GM21825 (cell line): ENCODE results near the gene WNT10A.

ENCODE experiments used
- ATAC-seq: cut with Tn5 transposase; IDR thresholded peaks from one replicate; pipeline ENCODE4 v1.9.1; 2021; ENCODE audit warnings: mild to moderate bottlenecking, moderate library complexity; ENCODE audit not compliant: unreplicated experiment

The WNT10A gene

DNA sequence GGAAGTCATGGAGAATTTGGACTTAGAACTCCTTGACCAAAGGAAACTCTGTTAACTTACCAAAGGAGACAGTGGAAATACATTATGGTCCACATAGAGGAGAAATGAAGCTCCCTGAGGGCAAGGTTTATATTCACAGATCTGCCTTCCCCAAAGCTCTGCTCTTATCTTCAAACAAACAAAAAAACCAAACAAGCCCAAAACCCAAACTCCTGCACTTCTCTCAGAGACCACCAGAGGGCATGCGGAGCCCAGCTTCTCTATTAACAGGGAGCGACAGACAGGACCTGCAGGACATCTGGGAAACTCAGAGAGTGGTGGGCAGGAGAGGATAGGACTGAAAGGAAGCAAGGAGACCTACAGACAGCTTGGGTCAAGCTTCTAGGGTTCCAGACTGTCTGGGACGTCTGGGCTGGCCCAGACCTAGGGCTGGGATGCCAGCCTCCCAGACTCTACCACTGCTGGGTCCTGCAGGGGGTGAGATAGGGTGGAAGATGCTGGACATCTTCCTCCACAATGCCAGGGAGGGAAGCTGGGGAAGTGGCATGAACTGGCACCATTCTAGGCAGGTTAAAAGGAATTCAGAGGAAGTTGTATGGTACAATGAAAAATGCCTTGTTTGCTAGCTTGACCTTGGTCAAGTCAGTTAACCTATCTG lies 4.0 kb upstream of the WNT10A start:
- ATAC-seq, result no peak

DNA sequence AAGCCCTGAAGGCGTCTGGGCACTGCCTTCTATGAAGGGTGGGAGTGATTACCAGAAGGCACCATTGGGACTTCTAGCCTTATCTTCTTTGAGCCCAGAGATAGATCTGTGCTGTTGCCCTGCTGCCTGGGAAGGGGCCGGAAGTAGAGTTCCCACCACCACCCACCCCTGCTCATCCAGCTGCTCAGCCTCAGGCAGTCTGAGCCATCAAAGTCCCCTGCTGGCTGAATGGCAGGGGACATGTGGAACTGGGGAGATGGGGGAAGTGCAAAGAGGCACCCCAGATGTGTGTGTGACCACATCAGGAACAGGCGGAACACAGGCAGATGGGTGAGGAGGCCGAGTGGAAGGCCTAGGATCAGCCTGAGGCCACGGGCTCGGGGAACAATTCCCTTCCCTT lies 3.3 kb upstream of the WNT10A start:
- ATAC-seq, result no peak

DNA sequence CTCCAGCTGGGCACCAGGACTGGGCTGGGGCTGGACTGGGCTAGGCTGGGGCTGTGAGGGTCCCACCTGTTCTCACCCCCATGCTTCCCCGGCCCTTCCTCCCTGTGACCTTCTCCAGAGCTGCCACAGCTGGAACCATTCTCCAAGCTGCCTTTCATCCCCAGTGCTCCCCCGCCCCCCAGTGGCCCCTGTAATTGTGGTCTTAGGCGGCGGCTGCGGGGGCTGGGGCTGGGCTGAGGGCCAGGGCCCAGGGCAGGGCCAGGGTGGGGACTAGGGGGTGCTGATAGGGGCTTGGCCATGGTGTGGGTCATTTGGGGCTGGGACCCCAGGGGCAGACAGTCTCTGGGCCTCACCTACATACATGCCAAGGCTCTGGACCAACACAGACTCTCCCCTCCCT lies 2.8 kb upstream of the WNT10A start:
- ATAC-seq, result no peak

DNA sequence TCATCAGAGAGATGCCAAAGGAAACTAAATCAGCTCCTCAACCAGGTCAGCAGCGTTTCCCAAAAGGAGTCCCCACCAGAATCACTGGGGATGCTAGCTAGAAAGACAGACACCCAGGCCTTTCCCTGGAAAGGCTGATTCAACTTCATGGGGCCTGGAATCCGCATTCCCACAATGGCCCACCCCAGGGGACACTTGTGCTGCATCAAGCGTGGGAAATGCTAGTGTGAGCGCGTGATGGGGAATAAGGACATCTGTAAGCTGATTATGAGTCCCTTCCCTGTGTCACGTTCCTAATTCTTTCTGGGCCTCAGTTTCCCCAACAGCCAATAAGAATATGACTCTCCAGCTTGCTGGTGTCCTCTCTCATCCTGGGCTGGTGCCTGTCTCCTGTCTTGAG lies 2.2 kb upstream of the WNT10A start:
- no peak for ATAC-seq

DNA sequence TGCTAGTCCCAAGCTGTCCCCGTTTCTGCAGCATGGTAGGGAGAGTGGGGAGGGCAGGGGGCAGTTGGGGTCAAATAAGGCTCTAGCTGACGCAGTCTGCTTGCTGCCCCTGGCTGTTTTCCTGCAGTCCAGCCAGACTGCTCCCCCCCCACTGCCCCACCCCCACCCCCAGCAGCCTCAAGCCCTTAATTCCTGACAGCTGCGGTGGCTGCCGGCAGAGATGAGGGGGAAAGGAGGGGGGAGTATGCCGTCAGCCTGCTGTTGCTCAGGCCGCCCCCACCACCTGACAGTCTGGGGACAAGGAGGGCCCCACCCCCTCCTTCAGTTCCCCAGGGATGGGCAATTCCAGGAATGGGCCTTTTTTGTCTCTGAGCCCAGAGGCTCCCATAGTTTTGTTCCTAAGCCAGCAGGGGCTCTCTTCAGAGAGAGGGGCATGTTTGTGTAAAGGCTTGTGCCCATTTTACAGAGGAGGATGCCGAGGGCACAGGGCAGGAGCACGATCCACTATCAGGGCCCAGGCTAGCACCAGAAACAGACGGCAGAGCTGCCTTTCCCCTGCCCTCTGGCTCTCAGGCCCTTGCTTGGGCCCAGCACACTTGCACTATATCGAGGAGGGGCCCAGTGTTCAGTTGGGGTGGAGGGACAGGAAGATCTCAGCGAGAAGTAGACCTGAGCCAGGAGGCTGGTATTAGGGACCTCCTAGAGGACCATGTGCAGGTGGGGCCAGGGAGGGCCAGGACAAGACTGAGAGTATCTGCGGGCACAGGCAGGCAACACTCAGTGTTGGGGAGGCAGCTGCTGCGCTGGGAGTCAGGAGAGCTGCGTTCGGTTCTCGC lies 1.5 kb upstream of the WNT10A start:
- ATAC-seq, result no peak

DNA sequence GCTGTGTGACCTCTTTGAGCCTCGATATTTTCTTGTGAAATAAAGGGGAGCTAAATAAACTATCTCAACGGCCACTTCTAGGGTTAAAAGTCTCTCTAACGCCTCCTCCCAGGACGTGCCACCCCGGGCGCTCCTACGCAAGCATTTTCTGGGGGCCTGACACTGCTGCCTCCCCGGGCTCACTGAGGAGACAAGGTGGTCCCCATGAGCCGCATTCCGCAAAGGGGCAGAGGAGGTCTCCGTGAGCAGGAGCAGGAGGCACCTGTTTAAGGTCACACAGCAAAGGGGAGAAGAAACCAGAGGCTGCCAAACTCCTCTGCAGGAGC lies 913 bp upstream of the WNT10A start:
- ATAC-seq, result no peak

DNA sequence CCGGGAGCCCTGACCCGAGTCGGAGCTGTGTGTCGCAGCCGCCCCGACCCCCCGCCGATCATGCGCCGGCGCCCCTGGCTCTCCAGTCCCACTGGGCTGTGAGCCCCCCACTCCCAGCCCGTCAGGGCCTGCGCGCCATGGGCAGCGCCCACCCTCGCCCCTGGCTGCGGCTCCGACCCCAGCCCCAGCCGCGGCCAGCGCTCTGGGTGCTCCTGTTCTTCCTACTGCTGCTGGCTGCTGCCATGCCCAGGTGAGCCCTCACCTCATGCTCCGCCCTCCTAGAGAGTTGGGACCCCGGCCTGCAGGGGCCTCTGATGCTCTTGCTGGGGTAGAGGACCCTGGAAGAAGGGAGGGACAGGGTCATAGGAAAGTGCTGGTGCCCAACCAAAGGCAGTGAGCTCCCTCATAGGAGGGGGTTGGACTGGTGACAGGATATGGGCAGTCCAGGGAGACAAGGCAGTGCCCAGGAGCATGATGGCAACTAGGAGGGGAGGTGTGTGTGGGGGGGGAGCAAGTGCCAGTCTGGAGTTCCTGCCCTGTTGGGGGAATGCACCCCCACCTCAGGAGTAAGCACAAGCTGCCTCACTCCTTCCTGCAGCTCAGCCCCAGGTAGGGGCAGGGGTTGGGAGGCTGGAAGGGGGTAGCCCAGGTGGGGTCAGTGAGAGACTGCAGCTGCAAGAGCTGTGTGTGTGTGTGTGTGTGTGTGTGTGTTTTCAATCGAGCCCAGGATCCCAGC lies 375 bp downstream of the WNT10A start:
- ATAC-seq, result no peak

DNA sequence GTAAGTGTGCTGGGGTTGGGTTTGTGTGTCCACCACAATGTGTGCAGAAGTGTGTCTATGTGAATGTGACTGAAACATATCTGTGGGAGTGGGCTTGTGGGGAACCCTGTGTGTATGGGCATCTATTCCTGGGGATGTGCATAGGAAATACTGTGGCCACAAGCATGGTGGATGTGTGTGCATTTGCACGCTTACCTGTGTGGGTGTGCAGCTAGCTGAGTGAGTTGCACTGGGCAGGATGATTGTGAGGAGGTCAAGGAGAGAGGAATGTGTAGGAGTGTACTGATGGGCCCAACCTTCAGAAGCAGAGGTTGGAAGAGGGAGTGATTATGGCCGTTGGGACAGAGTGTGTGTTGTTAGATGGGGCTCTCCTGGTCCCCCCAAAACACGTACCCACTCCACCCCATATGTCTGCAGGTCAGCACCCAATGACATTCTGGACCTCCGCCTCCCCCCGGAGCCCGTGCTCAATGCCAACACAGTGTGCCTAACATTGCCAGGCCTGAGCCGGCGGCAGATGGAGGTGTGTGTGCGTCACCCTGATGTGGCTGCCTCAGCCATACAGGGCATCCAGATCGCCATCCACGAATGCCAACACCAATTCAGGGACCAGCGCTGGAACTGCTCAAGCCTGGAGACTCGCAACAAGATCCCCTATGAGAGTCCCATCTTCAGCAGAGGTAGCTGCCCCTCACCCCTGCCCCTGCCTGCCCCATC lies 1.2 kb downstream of the WNT10A start:
- no peak for ATAC-seq

DNA sequence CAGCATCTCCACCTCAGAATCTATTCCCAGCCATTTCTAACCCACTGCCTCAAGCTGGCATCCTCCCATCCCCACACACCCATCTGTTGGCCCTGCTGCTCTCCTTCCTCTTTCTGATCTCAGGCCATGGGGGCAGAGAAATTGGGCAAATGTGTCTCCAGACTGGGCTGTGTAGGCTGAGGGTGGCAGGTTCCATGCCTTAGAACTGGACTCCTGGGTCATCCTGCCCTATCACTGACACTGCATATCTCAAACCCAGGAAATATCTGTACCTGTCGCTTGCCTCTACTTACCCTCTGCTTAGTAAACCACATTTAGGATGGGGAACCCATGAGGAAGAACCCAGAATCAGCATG lies 1.8 kb downstream of the WNT10A start:
- no peak for ATAC-seq

DNA sequence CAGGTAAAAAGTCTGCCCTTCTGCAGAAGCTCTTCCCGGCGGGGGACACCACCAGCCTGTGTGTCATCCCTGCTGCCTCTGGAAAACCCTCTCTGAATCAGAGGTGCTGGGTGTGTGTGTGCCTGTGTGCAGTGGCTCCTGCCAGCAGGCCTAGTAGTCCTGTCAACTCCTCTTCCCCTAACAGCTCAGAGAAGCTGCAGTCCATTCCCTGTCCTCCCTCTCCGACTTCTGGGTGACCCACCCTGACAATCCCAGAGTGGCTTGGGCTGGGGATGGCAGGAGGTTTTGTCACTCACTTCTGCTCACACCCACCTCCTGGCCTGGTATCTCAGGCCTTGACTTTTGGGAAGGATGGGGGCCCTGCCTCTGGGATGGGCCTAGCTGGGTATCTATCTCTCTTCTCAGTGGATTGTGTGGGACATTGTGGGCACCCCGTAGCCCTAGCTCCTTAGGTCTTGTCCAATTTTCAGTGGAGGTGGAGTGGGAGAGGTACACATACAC lies 2.3 kb downstream of the WNT10A start:
- ATAC-seq, result no peak

DNA sequence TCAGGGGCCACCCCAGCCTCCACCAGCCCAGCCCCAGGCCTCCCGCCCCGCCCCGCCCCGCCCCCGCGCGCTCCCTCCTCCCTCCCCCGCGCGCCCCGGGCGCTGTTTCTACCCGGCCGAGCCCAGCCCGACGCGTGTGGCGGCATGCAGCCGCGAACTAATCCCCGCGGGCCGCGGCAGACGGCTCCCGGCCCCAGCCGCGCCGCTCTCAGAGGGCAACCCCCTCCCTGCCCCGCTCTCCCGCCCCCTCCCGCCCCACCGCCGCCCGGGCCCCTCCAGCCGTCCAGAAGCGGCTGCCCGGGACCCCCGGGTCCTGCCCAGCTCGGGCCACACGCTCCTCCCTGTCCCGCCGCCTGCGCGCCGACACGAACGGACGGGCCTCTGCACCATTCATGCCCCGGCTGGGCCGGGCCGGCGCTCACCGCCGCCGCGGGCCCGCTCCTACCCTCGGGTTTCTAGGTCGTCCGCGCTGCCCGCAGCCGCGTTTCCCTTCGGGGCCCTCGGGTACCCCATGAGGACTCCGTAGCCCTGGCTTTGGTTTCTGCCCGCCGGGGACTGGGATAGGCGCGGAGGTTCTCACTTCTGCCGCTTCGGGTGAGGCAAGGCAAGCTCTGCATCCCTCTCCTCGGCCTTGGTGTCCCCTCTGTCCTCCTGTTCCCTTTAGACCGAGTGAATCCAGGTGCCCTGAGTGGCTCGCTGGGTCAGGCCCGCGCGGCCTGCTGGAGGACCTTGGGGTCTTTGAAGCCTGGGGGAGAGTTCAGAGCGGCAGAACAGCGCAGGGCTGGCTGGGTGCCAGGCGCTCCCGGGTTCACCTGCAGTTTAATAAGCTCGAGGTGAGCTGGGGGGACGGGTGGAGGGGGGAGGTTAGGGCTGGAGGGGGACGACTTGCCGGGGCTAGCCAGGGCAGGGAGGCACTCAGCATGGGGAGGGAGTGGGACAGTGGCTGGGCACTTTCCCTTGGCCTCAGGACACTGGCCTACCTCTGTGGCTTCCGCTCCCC lies 3.1 kb downstream of the WNT10A start:
- no peak for ATAC-seq

DNA sequence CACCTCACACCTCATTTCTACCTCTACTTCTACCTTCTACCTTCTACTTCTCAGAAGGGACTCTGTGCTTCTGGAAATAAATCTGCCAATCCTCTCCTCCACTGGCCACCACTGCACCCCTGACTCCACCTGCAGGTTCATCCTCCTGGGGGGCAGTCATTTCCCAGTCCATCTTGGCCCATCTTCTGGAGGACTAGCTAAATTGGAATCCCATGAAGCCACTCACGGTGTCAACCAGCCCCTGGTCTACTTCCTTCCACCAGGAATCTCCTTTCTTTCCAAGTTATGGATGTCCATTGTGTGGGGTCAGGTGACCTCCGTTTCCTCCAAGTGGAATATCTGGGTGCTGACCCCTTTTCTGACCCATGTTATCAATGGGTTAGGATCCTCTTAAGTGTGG lies 3.9 kb downstream of the WNT10A start:
- no peak for ATAC-seq

DNA sequence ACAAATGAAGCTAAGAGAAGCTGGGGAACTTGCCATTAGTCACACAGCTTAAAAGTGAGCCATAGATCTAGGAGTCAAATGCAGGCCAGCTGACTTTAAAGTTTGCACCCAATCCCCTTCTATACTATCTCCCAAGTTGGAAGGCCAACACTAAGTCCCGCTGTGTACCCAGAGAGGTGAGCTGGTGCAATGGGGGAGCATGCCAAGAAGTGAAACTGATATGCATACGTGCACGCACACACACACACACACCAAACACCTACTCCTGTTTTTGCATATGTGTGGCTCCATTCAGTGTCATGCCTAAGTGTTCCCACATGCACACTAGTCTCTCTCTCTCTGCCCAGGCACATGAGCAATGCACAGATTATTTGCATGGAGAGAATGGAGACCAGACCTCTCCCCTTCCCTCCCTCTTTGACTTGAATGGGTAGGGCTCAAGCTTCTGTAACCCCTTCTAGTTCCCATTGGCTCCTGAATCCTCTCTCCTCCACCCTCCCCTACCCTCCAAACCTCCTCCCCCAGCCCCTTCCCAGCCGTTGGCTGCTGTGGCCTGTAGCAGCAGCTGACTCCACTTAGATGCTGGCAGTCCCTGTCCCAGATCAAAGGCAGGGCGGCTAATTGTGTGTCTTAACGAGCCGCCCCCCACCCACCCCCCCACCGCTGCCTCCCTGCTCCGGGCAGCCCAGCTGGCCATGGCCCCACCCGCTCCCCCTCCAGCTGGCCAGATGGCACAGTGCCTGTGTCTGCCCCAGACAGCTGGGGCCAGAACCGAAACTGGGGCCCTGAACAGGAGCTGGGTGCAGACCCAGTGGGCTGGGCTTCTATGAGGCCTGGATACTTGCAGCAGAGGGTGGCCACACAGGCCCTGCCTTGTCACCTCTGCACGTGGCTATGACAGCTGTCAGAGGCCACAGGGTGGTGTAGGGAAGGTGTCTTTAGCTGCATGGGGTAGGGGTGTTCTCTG lies 5.6 kb downstream of the WNT10A start:
- ATAC-seq, result peak; percentile 62

DNA sequence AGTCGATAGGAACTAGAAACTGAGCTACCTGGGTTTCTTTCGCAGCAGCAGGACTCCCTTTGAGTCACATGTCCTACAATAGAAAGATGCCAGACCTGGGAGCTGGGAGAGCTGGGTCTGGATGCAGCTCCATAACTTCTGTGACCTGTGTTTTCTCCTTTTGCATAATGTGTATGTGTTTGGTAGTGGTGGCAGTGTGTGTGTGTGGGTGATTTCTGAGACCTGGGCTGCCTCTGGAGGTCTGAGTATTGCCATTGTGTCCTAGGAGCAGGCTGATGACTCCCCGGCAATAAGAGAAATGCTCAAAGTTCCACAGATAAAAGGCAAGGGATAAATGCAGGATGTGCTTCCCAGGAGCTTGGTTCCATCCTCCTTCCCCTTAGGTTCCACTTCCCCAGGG lies 6.4 kb downstream of the WNT10A start:
- ATAC-seq, result no peak

DNA sequence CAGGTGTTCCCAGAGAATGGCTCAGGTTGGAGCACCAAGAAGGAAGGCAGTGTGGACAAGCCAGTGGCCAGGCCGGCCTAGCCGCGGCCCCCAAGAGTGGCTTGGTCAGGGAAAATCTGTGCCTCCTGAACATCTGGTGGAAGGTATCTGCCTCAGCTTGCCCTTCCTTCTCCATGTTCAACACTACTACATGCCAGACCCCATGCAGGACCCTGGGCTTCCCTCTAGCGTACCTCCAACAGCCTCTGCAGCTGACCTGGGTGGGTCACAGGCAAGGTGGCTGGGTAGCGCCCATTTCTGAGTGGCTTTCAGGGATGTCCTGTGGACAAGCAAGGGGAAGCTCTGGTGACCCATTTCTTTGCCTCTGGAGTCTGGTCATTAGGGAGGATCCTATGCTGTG lies 7.7 kb downstream of the WNT10A start:
- ATAC-seq, result no peak

DNA sequence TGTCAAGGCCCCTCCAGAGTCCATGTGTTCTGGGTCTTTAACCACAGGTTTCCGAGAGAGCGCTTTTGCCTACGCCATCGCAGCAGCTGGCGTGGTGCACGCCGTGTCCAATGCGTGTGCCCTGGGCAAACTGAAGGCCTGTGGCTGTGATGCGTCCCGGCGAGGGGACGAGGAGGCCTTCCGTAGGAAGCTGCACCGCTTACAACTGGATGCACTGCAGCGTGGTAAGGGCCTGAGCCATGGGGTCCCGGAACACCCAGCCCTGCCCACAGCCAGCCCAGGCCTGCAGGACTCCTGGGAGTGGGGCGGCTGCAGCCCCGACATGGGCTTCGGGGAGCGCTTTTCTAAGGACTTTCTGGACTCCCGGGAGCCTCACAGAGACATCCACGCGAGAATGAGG lies 9.3 kb downstream of the WNT10A start:
- ATAC-seq, result no peak

DNA sequence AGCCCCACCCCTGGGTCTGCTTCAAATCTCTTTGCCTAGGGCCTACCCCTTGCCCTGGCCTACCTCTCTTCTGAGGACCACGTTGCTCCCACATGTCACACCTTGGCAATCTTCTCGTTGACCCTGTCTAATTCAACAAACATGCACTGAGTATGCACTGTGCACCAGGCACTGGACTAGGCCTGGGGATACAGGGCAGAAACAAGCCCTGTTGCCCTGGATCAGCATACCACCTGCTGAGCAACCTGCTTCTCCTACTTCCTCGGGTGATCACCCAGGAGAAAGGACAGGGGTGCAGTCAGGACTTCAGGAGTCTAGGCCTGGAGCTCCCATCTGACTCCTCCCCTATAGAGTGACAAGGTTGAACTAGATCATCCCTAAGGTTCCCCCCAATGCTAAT lies 9.7 kb downstream of the WNT10A start:
- ATAC-seq, result no peak

DNA sequence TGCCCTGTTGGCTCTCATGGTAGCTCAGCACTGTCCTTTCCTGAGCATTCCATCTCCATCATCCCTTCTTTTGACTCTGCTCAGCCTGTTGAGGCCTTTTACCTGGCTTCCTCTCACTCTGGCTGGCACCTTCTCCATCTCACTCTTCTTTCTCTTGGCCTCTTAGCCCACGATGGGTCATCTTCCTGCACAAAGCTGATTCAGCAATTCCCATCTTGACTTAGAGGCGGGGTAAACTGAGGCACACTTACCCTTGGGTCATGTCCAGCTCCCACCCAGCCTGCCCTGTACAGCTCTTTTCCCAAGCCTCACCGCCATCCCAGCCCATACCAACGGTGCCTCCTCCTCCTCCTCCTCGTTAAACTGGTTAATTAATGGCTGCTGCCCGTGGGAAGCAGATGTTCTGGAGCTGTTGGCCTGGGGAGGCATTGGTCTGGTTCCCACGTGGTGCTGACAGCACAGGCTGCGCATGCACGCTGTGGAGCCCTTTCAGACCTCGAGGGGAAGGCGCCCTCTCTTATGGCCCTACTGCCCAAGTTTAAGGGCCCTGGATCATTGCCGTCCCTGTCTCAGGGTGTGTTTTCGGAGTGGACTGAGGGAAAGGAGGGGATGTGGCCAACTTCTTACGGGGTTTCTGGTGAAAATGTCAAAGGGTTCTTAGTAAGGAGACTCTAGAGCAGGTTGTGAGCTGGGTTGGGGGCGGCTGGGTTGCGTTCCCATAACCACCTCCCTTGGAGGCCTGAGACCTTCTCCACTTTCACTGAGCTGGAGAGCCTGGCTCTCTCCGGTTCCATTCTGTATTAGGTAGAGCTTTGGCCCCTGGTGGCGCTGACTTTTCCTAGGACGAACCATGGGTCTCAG lies 10.9 kb downstream of the WNT10A start:
- no peak for ATAC-seq
